D721Med (cell line): ENCODE measurements around the gene MRPS7.

Experiments
- DNase-seq: peaks from one replicate; pipeline ENCODE4 v3.0.0; 2011; ENCODE audit warnings: low spot score; ENCODE audit not compliant: insufficient read length
- FAIRE-seq: peaks from 2 replicates; lab custom pipeline; 2011; peaks lifted over from hg19 to GRCh38; lab: Jason Lieb, UNC
- CTCF ChIP-seq: IDR thresholded peaks from 2 replicates; pipeline ENCODE4 v1.5.1; 2012; ENCODE audit warnings: mild to moderate bottlenecking, control low read depth; ENCODE audit not compliant: insufficient read depth; ENCODE audit errors: missing control alignments

Gene MRPS7

GRCh38 chr17:75307957-75308731 lies 46.5 kb downstream of the MRPS7 start:
- no peak for FAIRE-seq
- no peak for DNase-seq
- TF ChIP-seq CTCF = no peak

- FAIRE-seq (no peak), DNase-seq (no peak)
- TF ChIP-seq CTCF = no peak
Observed at GRCh38 chr17:75308732-75309629, 47.3 kb downstream of the MRPS7 start.

GRCh38 chr17:75313941-75314551 lies 52.4 kb downstream of the MRPS7 start:
- TF ChIP-seq CTCF = no peak
- no peak for FAIRE-seq
- no peak for DNase-seq

GRCh38 chr17:75315541-75316243 lies 54.0 kb downstream of the MRPS7 start:
- FAIRE-seq (no peak), DNase-seq (no peak)
- no peak for TF ChIP-seq CTCF
